ENCODE results near the gene DACH1. TPM values are rescaled to one million over a fixed set of nuclear protein-coding genes. Genes with fewer than 3 reads are reported as not detected.

DACH1 gene
- total RNA-seq, 1 experiment from 2014 or later = not detected

- H3K4me1 ChIP-seq (ENCODE audit: control insufficient read depth in 1 of 2, insufficient read depth in 2 of 2, low read length in 2 of 2) = no peaks in the 10 kb centered on the region
- H3K9me3 ChIP-seq (ENCODE audit: control insufficient read depth in 1 of 2, insufficient read depth in 1 of 2, low read depth in 1 of 2, low read length in 2 of 2) = no peaks in the 10 kb centered on the region; a peak in 1 of 4 replicates
- RAD21 ChIA-PET (ENCODE audit: low non-redundant PET in 1 of 2, low total read pairs in 2 of 2, uncharacterized antibody in 2 of 2, unreplicated experiment in 2 of 2) = no interaction called here
- POLR2A ChIA-PET = no interaction called here
- DNase-seq (ENCODE audit: low read depth, low spot score) (no peak), ATAC-seq (no peak)
- H3K27ac ChIP-seq (ENCODE audit: low read depth, low read length) = no peak overlapping the region
- H3K36me3 ChIP-seq (ENCODE audit: control insufficient read depth in 1 of 2, insufficient read depth in 2 of 2, low read length in 2 of 2) = no peaks in the 10 kb centered on the region
- H3K9me2 ChIP-seq (ENCODE audit: insufficient read depth) = no peaks in the 10 kb centered on the region
- CTCF ChIA-PET = no interaction called here
- no peak overlapping the region for H3K4me2 ChIP-seq (ENCODE audit: low read length)
- H2AFZ ChIP-seq (ENCODE audit: low read depth, low read length, poor library complexity, severe bottlenecking) = no peak overlapping the region
- BruUV-seq (replicated peaks) = no TSS peak
- no peaks in the 10 kb centered on the region for H3K79me2 ChIP-seq (ENCODE audit: insufficient read depth, low read length)
- H3K9ac ChIP-seq (ENCODE audit: low read length) = no peak overlapping the region
- TF ChIP-seq TCF7L2 (IDR thresholded peaks at IDR 0.05; ENCODE audit: borderline replicate concordance, extremely low read depth, insufficient read depth, insufficient read length) = no peak
- TF ChIP-seq FOSL1 (IDR thresholded peaks at IDR 0.05; ENCODE audit: low read depth) = no peak
- no peak for TF ChIP-seq POLR2AphosphoS5 (IDR thresholded peaks at IDR 0.05; ENCODE audit: low read depth, low read length)
- TF ChIP-seq ZNF274 (IDR thresholded peaks at IDR 0.05; ENCODE audit: low read depth, low read length) = no peak
- no peak for TF ChIP-seq ELF1 (IDR thresholded peaks at IDR 0.05; ENCODE audit: borderline replicate concordance, low read depth)
- no peak for TF ChIP-seq CBX3 (IDR thresholded peaks at IDR 0.05; ENCODE audit: low read depth)
- TF ChIP-seq EGR1 (IDR thresholded peaks at IDR 0.05; ENCODE audit: low read depth) = no peak
- no peak for TF ChIP-seq CTCF (IDR thresholded peaks at IDR 0.05 in 2 of 3, conservative IDR thresholded peaks at IDR 0.05 in 1 of 3; ENCODE audit: borderline replicate concordance in 1 of 3, insufficient read depth in 1 of 3, low read depth in 2 of 3, low read length in 2 of 3)
- TF ChIP-seq EZH2phosphoT487 (IDR thresholded peaks at IDR 0.05; ENCODE audit: borderline replicate concordance) = no peak
- TF ChIP-seq POLR2A (IDR thresholded peaks at IDR 0.05; ENCODE audit: borderline replicate concordance, extremely low read depth, insufficient read depth, insufficient read length) = no peak
- no peak for TF ChIP-seq RAD21 (IDR thresholded peaks at IDR 0.05; ENCODE audit: low read depth)
- no peak for TF ChIP-seq CEBPB (IDR thresholded peaks at IDR 0.05; ENCODE audit: low read depth)
- TF ChIP-seq SRF (IDR thresholded peaks at IDR 0.05; ENCODE audit: low read depth) = no peak
- TF ChIP-seq, protein P1, sequence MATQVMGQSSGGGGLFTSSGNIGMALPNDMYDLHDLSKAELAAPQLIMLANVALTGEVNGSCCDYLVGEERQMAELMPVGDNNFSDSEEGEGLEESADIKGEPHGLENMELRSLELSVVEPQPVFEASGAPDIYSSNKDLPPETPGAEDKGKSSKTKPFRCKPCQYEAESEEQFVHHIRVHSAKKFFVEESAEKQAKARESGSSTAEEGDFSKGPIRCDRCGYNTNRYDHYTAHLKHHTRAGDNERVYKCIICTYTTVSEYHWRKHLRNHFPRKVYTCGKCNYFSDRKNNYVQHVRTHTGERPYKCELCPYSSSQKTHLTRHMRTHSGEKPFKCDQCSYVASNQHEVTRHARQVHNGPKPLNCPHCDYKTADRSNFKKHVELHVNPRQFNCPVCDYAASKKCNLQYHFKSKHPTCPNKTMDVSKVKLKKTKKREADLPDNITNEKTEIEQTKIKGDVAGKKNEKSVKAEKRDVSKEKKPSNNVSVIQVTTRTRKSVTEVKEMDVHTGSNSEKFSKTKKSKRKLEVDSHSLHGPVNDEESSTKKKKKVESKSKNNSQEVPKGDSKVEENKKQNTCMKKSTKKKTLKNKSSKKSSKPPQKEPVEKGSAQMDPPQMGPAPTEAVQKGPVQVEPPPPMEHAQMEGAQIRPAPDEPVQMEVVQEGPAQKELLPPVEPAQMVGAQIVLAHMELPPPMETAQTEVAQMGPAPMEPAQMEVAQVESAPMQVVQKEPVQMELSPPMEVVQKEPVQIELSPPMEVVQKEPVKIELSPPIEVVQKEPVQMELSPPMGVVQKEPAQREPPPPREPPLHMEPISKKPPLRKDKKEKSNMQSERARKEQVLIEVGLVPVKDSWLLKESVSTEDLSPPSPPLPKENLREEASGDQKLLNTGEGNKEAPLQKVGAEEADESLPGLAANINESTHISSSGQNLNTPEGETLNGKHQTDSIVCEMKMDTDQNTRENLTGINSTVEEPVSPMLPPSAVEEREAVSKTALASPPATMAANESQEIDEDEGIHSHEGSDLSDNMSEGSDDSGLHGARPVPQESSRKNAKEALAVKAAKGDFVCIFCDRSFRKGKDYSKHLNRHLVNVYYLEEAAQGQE (IDR thresholded peaks at IDR 0.05; ENCODE audit: low read depth) = no peak
- TF ChIP-seq, protein P2, sequence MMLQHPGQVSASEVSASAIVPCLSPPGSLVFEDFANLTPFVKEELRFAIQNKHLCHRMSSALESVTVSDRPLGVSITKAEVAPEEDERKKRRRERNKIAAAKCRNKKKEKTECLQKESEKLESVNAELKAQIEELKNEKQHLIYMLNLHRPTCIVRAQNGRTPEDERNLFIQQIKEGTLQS (IDR thresholded peaks at IDR 0.05) = no peak
- no peak for TF ChIP-seq SP1 (IDR thresholded peaks at IDR 0.05; ENCODE audit: low read depth)
- TF ChIP-seq EZH2 (IDR thresholded peaks at IDR 0.05) = no peak
- TF ChIP-seq MAX (IDR thresholded peaks at IDR 0.05) = no peak
- TF ChIP-seq YY1 (IDR thresholded peaks at IDR 0.05; ENCODE audit: extremely low read depth, insufficient replicate concordance, low read depth, low read length) = no peak
- no peak for TF ChIP-seq JUND (IDR thresholded peaks at IDR 0.05)
- no peaks in the 10 kb centered on the region for H3K27me3 ChIP-seq (ENCODE audit: insufficient read depth, low read length)
- no peak overlapping the region for H3K4me3 ChIP-seq (replicated peaks in 1 of 2; ENCODE audit: low read depth in 1 of 2, low read length in 2 of 2)
- intact Hi-C loops (cut with micrococcal nuclease) = no loop called here
- no peaks in the 10 kb centered on the region for H4K20me1 ChIP-seq (ENCODE audit: insufficient read depth)
Measured at GRCh38 chr13:71483733-71484132, 383.3 kb downstream of the DACH1 start.

Measured in HCT116 (cell line).